HL-60 (cell line): ENCODE measurements around the gene OR10P1.

Experiments used
- DNase-seq, 2 experiments: peaks; one replicate each; pipeline ENCODE4 v3.0.0-alpha.2; 2010 to 2020; ENCODE audit warnings: low read depth in 1 of 2, low spot score in 1 of 2
- H3K27ac ChIP-seq: fragments of 250-450 bp; sonication (Bioruptor Pico); replicated peaks from 2 replicates; pipeline ENCODE4 v1.5.1; 2020; ENCODE audit warnings: mild to moderate bottlenecking, moderate library complexity
- H3K27me3 ChIP-seq: fragments of 250-450 bp; sonication (Bioruptor Pico); 2 replicates; pipeline ENCODE4 v1.5.1; 2021; ENCODE audit warnings: mild to moderate bottlenecking, moderate library complexity; ENCODE audit not compliant: insufficient read depth, poor library complexity, severe bottlenecking
- H3K4me3 ChIP-seq: replicated peaks from 2 replicates; pipeline ENCODE4 v1.5.1; 2011; ENCODE audit warnings: mild to moderate bottlenecking, control low read depth, low read length; ENCODE audit not compliant: insufficient read depth
- GABPA ChIP-seq: IDR thresholded peaks from 2 replicates; pipeline ENCODE4 v1.6.1; 2012; ENCODE audit warnings: low read depth
- POLR2AphosphoS5 ChIP-seq: IDR thresholded peaks from 2 replicates; pipeline ENCODE4 v1.6.1; 2012; ENCODE audit warnings: low read depth
- SPI1 ChIP-seq: IDR thresholded peaks from 2 replicates; pipeline ENCODE4 v1.6.1; 2012; ENCODE audit warnings: low read depth, mild to moderate bottlenecking, borderline replicate concordance
- TF ChIP-seq, protein P1 (sequence below): IDR thresholded peaks from one replicate; pipeline ENCODE4 v1.5.1; 2011; ENCODE audit warnings: low read length, control low read depth, inconsistent platforms; ENCODE audit not compliant: insufficient read depth
- TF ChIP-seq, protein P2 (sequence below): IDR thresholded peaks from 2 replicates; pipeline ENCODE4 v1.6.1; 2012; ENCODE audit warnings: low read depth; ENCODE audit not compliant: insufficient replicate concordance

OR10P1 gene

DNA sequence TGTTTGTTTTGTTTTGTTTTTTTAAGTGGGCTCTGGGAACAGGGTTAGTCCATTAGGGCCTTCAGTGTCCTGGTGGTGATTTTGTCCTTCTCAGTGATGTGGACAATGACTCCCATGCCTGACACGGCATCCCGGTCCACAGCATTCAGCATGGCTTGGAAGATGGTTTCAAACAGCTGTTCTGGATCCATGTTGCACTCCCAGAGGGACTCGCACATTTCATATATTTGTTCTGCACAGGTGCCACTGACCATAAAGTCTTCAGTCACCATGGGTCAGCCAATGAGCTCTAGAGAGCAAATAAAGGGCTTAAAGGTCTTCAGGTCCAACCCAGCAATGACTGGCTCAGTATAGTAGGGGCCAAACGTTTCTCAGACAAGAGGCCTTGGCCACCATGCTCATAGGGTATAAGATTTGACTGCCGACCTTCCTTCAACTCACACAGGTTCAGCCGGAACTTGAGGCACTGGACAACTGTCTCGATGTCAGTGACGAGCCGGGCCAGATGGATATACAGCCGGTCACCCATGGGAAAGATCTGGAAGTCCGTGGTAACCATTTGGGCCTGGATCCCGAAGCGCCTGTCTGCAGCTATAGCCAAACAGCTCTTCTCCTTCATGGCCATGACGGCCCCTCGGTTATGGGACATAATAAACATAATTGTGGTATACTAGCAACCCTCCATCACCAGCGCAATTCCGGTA, 18.0 kb downstream of the OR10P1 start:
- DNase-seq = no peak
- no peak for TF ChIP-seq SPI1
- no peak for TF ChIP-seq POLR2AphosphoS5
- no peak for TF ChIP-seq GABPA
- TF ChIP-seq, protein P1, sequence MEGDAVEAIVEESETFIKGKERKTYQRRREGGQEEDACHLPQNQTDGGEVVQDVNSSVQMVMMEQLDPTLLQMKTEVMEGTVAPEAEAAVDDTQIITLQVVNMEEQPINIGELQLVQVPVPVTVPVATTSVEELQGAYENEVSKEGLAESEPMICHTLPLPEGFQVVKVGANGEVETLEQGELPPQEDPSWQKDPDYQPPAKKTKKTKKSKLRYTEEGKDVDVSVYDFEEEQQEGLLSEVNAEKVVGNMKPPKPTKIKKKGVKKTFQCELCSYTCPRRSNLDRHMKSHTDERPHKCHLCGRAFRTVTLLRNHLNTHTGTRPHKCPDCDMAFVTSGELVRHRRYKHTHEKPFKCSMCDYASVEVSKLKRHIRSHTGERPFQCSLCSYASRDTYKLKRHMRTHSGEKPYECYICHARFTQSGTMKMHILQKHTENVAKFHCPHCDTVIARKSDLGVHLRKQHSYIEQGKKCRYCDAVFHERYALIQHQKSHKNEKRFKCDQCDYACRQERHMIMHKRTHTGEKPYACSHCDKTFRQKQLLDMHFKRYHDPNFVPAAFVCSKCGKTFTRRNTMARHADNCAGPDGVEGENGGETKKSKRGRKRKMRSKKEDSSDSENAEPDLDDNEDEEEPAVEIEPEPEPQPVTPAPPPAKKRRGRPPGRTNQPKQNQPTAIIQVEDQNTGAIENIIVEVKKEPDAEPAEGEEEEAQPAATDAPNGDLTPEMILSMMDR = no peak
- TF ChIP-seq, protein P2, sequence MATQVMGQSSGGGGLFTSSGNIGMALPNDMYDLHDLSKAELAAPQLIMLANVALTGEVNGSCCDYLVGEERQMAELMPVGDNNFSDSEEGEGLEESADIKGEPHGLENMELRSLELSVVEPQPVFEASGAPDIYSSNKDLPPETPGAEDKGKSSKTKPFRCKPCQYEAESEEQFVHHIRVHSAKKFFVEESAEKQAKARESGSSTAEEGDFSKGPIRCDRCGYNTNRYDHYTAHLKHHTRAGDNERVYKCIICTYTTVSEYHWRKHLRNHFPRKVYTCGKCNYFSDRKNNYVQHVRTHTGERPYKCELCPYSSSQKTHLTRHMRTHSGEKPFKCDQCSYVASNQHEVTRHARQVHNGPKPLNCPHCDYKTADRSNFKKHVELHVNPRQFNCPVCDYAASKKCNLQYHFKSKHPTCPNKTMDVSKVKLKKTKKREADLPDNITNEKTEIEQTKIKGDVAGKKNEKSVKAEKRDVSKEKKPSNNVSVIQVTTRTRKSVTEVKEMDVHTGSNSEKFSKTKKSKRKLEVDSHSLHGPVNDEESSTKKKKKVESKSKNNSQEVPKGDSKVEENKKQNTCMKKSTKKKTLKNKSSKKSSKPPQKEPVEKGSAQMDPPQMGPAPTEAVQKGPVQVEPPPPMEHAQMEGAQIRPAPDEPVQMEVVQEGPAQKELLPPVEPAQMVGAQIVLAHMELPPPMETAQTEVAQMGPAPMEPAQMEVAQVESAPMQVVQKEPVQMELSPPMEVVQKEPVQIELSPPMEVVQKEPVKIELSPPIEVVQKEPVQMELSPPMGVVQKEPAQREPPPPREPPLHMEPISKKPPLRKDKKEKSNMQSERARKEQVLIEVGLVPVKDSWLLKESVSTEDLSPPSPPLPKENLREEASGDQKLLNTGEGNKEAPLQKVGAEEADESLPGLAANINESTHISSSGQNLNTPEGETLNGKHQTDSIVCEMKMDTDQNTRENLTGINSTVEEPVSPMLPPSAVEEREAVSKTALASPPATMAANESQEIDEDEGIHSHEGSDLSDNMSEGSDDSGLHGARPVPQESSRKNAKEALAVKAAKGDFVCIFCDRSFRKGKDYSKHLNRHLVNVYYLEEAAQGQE = no peak
- H3K27me3 ChIP-seq = no peaks in the 10 kb centered on the region
- H3K27ac ChIP-seq = no peak overlapping the region
- no peak overlapping the region for H3K4me3 ChIP-seq

DNA sequence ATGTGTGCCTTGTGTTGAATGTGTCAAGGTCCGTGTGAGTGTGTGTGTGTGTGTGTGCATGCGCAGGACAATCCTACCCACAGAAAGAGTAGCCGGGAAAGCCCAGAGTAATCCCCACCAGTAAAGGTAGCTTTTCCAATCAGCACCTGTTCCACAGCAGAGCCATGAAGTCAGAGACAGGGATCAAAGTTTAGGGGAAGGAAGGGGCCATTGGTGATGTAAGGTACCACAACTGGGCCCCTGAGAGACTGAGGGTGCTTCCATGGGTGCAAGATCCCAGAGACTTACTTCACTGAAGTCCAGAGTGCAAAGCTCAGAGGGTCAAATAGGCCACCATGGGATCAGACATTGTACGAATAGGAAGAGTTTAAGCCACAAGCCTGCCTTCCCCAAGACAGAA, 20.5 kb downstream of the OR10P1 start:
- H3K27me3 ChIP-seq = no peaks in the 10 kb centered on the region
- TF ChIP-seq, protein P2 = no peak
- TF ChIP-seq SPI1 (no peak), GABPA (no peak), POLR2AphosphoS5 (no peak)
- TF ChIP-seq, protein P1 = no peak
- no peak overlapping the region for H3K4me3 ChIP-seq
- DNase-seq = no peak
- no peak overlapping the region for H3K27ac ChIP-seq

DNA sequence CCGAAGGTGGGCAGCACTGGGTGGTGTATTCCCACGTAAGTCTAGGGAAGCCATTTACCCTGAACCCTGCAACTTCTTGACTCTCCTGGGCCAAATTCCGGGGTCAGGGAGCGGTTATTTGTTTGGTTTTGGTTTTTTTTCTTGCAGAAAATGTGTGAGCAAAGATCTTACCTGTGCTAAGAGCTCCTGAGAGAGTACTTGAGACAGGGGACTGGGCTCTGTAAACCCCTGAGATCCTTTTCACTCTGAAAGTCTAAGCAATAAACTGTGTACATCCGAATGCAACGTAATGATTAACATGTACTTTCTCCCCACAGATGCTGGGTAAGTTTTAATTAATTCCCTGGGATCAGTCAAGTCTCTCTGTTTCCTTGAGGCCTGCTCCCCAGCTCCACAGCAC, 21.5 kb downstream of the OR10P1 start:
- Histone ChIP-seq H3K27ac (no peak overlapping the region), H3K4me3 (no peak overlapping the region), H3K27me3 (no peaks in the 10 kb centered on the region)
- DNase-seq = no peak
- TF ChIP-seq, protein P2 = no peak
- TF ChIP-seq SPI1 (no peak), GABPA (no peak), POLR2AphosphoS5 (no peak)
- TF ChIP-seq, protein P1 = no peak
